WTC11 (cell line): Measurements from ENCODE around the gene FXYD6. TPM values are rescaled to one million over a fixed set of nuclear protein-coding genes. Genes with fewer than 3 reads are reported as not detected.

Source experiments
- ATAC-seq: fragments of 200-7000 bp; cut with Tn5 transposase; 2 replicates; pipeline ENCODE4 v1.10.0; 2021; ENCODE audit warnings: mild to moderate bottlenecking, moderate library complexity
- CTCF ChIA-PET: fragments of 300-600 bp; sonication (Branson Sonifier 250); formaldehyde crosslinking; loops from one replicate; lab custom pipeline; 2021; ENCODE audit warnings: antibody characterized with exemption; lab: Charles Lee
- POLR2A ChIA-PET: fragments of 350-600 bp; sonication (Branson Sonifier 250); formaldehyde crosslinking; loops from one replicate; lab custom pipeline; 2021; ENCODE audit warnings: antibody characterized with exemption; lab: Charles Lee
- DNase-seq: peaks from one replicate; pipeline ENCODE4 v3.0.0; 2021; ENCODE audit warnings: low spot score
- H3K27ac Mint-ChIP-seq: 2 replicates; pipeline ENCODE4 v1.8.0; 2021; ENCODE audit warnings: mixed read lengths
- H3K27me3 Mint-ChIP-seq: 2 replicates; pipeline ENCODE4 v1.8.0; 2021; ENCODE audit warnings: low read depth, mild to moderate bottlenecking, moderate library complexity, mixed read lengths
- H3K36me3 Mint-ChIP-seq: 2 replicates; pipeline ENCODE4 v1.8.0; 2021; ENCODE audit warnings: mixed read lengths
- H3K4me1 Mint-ChIP-seq: 2 replicates; pipeline ENCODE4 v1.8.0; 2022; ENCODE audit warnings: mixed read lengths
- H3K4me3 Mint-ChIP-seq: 2 replicates; pipeline ENCODE4 v1.8.0; 2021; ENCODE audit warnings: mild to moderate bottlenecking, moderate library complexity, mixed read lengths
- H3K9me3 Mint-ChIP-seq: 2 replicates; pipeline ENCODE4 v1.8.0; 2021; ENCODE audit warnings: mixed read lengths
- EMX1 ChIP-seq: fragments of 250-450 bp; sonication (Bioruptor Pico); IDR thresholded peaks from 2 replicates; pipeline ENCODE4 v1.8.0; 2021; ENCODE audit warnings: mild to moderate bottlenecking
- KAT7 ChIP-seq: sonication (generic); formaldehyde crosslinking; IDR thresholded peaks from 2 replicates; pipeline ENCODE4 v1.8.1; 2023; ENCODE audit warnings: missing genetic modification reagents, mild to moderate bottlenecking, borderline replicate concordance
- MYBL2 ChIP-seq: sonication (generic); formaldehyde crosslinking; IDR thresholded peaks from 2 replicates; pipeline ENCODE4 v1.8.1; 2023; ENCODE audit warnings: mild to moderate bottlenecking, moderate library complexity, missing genetic modification reagents
- NFE2L1 ChIP-seq: sonication (generic); formaldehyde crosslinking; IDR thresholded peaks from 2 replicates; pipeline ENCODE4 v1.8.1; 2023; ENCODE audit warnings: missing genetic modification reagents
- ZNF232 ChIP-seq: sonication (generic); formaldehyde crosslinking; IDR thresholded peaks from 2 replicates; pipeline ENCODE4 v1.8.0; 2022; ENCODE audit warnings: mild to moderate bottlenecking, missing genetic modification reagents
- ZNF263 ChIP-seq: sonication (generic); formaldehyde crosslinking; IDR thresholded peaks from 2 replicates; pipeline ENCODE4 v1.8.1; 2022; ENCODE audit warnings: low read depth, mild to moderate bottlenecking, moderate library complexity, missing genetic modification reagents
- ZNF396 ChIP-seq: fragments of 250-450 bp; sonication (Bioruptor Pico); IDR thresholded peaks from 2 replicates; pipeline ENCODE4 v1.8.0; 2021; ENCODE audit warnings: mild to moderate bottlenecking, moderate library complexity, borderline replicate concordance
- ZNF423 ChIP-seq: fragments of 250-450 bp; sonication (Bioruptor Pico); IDR thresholded peaks from 2 replicates; pipeline ENCODE4 v2.1.2; 2022; ENCODE audit warnings: mild to moderate bottlenecking, moderate library complexity
- total RNA-seq: library from RNA; stranded (reverse); gene quantifications from 3 replicates; pipeline ENCODE4 v1.2.3, GENCODE V29; 2021
- TF ChIP-seq, protein P1 (sequence below): fragments of 250-450 bp; sonication (Bioruptor Pico); IDR thresholded peaks from 2 replicates; pipeline ENCODE4 v1.9.0; 2021; ENCODE audit warnings: moderate library complexity, mild to moderate bottlenecking, inconsistent platforms, borderline replicate concordance
- TF ChIP-seq, protein P2 (sequence below): sonication (generic); formaldehyde crosslinking; IDR thresholded peaks from 2 replicates; pipeline ENCODE4 v1.8.1; 2023; ENCODE audit warnings: mild to moderate bottlenecking, missing genetic modification reagents, moderate library complexity
- TF ChIP-seq, protein P3 (sequence below): sonication (generic); formaldehyde crosslinking; IDR thresholded peaks from 2 replicates; pipeline ENCODE4 v1.8.0; 2023; ENCODE audit warnings: mild to moderate bottlenecking, missing genetic modification reagents
- TF ChIP-seq, protein P4 (sequence below): fragments of 250-450 bp; sonication (Bioruptor Pico); IDR thresholded peaks from 2 replicates; pipeline ENCODE4 v1.8.0; 2021; ENCODE audit warnings: mild to moderate bottlenecking
- TF ChIP-seq, protein P5 (sequence below): fragments of 250-450 bp; sonication (Bioruptor Pico); IDR thresholded peaks from 2 replicates; pipeline ENCODE4 v1.9.0; 2021; ENCODE audit warnings: mild to moderate bottlenecking, borderline replicate concordance
- TF ChIP-seq, protein P6 (sequence below): sonication (generic); formaldehyde crosslinking; IDR thresholded peaks from 2 replicates; pipeline ENCODE4 v1.8.1; 2023; ENCODE audit warnings: mild to moderate bottlenecking, missing genetic modification reagents

The FXYD6 gene
- total RNA-seq, 1 experiment from 2014 or later, result 26.2 TPM

DNA sequence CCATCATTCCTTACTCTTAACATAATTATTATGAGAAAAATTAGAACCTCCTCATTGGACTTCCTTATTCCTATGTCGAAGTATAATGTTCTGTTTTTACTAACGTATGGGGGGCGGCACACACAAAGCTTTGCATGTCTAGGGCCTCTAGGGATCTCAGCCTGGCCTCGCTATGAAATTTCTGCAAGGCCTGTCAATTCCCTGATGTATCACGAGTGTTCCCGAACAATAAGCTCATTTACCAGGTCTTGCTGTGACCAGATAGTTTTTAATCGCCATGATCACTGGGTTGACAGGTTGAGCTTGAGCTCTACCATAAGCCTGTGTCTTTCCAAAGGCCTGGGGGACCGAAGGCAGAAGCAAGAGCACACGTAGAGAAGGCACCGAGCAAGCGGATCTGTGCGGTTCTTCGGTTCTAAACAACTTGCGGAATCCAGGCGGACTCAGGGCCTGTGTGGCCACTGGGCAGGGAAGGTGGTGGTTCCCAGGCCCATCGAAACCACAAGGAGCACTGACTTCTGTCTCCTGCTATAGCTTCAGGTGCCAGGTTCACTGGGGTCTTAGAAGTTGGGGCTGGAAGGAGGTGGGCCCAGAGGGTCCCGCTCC lies 41.5 kb downstream of the FXYD6 start:
- CTCF ChIA-PET, result interaction anchor here (0.9 to 3.3 kb wide), 5 partner anchors 16 to 111 kb away, joined by 3 to 23 read pairs (median 4); no protein-coding TSS in a partner anchor
- ATAC-seq, result no peak
- Mint-ChIP-seq H3K4me3 (no peak overlapping the region), H3K9me3 (no peaks in the 10 kb centered on the region), H3K4me1 (peaks cover 29% of the 10 kb centered on the region), H3K36me3 (no peaks in the 10 kb centered on the region), H3K27ac (no peak overlapping the region), H3K27me3 (peaks cover 2% of the 10 kb centered on the region; the same call in 1 of the 2 replicates)
- TF ChIP-seq KAT7 (CRISPR knock-in tag) (no peak), ZNF232 (CRISPR knock-in tag) (no peak), ZNF263 (no peak), NFE2L1 (CRISPR knock-in tag) (no peak), MYBL2 (CRISPR knock-in tag) (no peak), EMX1 (no peak), ZNF396 (CRISPR knock-in tag) (no peak), ZNF423 (CRISPR knock-in tag) (no peak)
- TF ChIP-seq, protein P1, sequence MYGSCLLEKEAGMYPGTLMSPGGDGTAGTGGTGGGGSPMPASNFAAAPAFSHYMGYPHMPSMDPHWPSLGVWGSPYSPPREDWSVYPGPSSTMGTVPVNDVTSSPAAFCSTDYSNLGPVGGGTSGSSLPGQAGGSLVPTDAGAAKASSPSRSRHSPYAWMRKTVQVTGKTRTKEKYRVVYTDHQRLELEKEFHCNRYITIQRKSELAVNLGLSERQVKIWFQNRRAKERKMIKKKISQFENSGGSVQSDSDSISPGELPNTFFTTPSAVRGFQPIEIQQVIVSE (CRISPR knock-in tag), result no peak
- TF ChIP-seq, protein P2, sequence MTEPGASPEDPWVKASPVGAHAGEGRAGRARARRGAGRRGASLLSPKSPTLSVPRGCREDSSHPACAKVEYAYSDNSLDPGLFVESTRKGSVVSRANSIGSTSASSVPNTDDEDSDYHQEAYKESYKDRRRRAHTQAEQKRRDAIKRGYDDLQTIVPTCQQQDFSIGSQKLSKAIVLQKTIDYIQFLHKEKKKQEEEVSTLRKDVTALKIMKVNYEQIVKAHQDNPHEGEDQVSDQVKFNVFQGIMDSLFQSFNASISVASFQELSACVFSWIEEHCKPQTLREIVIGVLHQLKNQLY (CRISPR knock-in tag), result no peak
- TF ChIP-seq, protein P3, sequence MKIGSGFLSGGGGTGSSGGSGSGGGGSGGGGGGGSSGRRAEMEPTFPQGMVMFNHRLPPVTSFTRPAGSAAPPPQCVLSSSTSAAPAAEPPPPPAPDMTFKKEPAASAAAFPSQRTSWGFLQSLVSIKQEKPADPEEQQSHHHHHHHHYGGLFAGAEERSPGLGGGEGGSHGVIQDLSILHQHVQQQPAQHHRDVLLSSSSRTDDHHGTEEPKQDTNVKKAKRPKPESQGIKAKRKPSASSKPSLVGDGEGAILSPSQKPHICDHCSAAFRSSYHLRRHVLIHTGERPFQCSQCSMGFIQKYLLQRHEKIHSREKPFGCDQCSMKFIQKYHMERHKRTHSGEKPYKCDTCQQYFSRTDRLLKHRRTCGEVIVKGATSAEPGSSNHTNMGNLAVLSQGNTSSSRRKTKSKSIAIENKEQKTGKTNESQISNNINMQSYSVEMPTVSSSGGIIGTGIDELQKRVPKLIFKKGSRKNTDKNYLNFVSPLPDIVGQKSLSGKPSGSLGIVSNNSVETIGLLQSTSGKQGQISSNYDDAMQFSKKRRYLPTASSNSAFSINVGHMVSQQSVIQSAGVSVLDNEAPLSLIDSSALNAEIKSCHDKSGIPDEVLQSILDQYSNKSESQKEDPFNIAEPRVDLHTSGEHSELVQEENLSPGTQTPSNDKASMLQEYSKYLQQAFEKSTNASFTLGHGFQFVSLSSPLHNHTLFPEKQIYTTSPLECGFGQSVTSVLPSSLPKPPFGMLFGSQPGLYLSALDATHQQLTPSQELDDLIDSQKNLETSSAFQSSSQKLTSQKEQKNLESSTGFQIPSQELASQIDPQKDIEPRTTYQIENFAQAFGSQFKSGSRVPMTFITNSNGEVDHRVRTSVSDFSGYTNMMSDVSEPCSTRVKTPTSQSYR (CRISPR knock-in tag), result no peak
- TF ChIP-seq, protein P4, sequence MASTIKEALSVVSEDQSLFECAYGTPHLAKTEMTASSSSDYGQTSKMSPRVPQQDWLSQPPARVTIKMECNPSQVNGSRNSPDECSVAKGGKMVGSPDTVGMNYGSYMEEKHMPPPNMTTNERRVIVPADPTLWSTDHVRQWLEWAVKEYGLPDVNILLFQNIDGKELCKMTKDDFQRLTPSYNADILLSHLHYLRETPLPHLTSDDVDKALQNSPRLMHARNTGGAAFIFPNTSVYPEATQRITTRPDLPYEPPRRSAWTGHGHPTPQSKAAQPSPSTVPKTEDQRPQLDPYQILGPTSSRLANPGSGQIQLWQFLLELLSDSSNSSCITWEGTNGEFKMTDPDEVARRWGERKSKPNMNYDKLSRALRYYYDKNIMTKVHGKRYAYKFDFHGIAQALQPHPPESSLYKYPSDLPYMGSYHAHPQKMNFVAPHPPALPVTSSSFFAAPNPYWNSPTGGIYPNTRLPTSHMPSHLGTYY (CRISPR knock-in tag), result no peak
- TF ChIP-seq, protein P5, sequence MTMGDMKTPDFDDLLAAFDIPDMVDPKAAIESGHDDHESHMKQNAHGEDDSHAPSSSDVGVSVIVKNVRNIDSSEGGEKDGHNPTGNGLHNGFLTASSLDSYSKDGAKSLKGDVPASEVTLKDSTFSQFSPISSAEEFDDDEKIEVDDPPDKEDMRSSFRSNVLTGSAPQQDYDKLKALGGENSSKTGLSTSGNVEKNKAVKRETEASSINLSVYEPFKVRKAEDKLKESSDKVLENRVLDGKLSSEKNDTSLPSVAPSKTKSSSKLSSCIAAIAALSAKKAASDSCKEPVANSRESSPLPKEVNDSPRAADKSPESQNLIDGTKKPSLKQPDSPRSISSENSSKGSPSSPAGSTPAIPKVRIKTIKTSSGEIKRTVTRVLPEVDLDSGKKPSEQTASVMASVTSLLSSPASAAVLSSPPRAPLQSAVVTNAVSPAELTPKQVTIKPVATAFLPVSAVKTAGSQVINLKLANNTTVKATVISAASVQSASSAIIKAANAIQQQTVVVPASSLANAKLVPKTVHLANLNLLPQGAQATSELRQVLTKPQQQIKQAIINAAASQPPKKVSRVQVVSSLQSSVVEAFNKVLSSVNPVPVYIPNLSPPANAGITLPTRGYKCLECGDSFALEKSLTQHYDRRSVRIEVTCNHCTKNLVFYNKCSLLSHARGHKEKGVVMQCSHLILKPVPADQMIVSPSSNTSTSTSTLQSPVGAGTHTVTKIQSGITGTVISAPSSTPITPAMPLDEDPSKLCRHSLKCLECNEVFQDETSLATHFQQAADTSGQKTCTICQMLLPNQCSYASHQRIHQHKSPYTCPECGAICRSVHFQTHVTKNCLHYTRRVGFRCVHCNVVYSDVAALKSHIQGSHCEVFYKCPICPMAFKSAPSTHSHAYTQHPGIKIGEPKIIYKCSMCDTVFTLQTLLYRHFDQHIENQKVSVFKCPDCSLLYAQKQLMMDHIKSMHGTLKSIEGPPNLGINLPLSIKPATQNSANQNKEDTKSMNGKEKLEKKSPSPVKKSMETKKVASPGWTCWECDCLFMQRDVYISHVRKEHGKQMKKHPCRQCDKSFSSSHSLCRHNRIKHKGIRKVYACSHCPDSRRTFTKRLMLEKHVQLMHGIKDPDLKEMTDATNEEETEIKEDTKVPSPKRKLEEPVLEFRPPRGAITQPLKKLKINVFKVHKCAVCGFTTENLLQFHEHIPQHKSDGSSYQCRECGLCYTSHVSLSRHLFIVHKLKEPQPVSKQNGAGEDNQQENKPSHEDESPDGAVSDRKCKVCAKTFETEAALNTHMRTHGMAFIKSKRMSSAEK, result no peak
- TF ChIP-seq, protein P6, sequence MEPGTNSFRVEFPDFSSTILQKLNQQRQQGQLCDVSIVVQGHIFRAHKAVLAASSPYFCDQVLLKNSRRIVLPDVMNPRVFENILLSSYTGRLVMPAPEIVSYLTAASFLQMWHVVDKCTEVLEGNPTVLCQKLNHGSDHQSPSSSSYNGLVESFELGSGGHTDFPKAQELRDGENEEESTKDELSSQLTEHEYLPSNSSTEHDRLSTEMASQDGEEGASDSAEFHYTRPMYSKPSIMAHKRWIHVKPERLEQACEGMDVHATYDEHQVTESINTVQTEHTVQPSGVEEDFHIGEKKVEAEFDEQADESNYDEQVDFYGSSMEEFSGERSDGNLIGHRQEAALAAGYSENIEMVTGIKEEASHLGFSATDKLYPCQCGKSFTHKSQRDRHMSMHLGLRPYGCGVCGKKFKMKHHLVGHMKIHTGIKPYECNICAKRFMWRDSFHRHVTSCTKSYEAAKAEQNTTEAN (CRISPR knock-in tag), result no peak
- POLR2A ChIA-PET, result interaction anchor here (0.6 kb wide), 1 partner anchor 575 kb away, joined by 3 read pairs; no protein-coding TSS in a partner anchor
- no peak for DNase-seq
